ENCODE data around the gene DNASE1L1. TPM values are rescaled to one million over a fixed set of nuclear protein-coding genes. Genes with fewer than 3 reads are reported as not detected.

DNASE1L1 gene
- total RNA-seq, 1 experiment from 2014 or later = 59.7 TPM

DNA sequence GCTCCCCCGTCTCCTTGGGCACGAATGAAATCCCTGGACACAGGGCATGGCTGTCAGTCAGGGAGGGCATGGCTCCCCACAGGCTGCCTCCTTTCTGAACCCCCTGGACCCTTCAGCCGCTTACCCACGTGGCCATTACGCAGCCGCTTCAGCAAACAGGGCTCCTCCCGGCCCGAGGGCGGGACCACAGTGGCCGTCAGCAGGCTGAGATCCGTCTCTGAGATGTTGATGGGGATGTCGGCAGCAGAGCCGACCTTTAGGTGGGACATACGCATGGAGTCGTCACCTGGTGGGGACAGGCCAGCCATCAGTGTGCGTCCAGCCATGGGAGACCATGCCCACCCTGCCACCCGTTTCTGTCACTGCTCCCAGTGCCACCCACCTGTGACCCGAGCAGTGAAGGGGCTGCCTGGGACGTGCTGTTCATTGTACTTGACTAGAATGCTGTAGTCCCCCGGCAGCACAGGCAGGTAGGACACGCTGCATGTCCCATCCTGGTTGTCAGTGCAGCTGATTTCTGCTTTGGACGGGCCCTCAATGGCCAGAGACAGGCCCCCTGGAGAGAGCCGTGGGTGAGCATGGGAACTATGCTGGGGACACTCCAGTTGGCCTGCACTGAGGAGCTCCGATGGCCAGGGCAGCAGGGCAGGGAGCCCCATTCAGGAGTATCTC, 55.7 kb downstream of the DNASE1L1 start:
- DNase-seq (ENCODE audit: low read depth) = no peak

DNA sequence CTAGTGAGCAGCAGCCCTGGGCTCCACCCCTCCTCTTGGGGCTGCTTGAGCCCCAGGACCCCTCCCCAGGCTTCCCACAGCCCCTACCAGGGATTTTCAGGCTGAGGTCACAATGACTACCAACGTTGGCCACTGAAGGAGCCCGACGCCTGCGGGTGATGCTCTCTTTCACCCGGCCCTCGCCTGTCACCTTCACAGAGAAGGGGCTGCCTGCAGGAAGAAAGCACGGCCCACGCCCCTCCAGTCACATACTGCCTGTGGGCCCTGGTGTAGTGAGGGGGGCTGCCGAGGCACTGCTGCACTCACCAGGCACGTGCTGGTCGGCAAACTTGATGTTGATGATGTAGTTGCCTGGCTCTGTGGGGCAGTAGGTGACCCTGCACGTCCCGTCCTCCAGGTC, 56.6 kb downstream of the DNASE1L1 start:
- no peak for DNase-seq (ENCODE audit: low read depth)

DNA sequence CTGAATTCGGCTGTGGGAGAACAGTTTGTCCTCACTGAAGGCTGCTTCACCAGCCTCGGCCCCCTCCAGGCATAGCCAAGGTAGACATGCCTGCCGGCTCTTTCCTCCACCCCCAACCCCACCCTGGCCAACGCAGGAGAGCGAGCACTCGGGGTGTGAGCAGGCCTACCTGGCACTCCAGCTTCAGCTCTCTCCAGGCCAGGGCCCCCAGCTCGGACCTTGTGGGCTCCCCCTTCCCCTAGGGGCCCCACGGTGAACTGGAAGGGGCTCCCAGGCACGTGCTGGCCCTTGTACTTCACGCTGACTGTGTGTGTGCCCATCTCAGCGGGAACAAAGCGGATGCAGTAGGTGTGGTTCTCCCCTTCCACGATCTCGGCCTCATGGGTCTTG, 57.0 kb downstream of the DNASE1L1 start:
- no peak for DNase-seq (ENCODE audit: low read depth)

Small RNAs within 50 kb of the gene (small RNA-seq; reads per million reads assigned to genes)
- gene MIR6858 (not detected), gene SNORA70 (not detected)

Other genes with a start within 250 kb of the DNASE1L1 start
- gene OPN1MW, start 226.7 kb downstream of the DNASE1L1 start, total RNA-seq (2014; rRNA removed; shearing (Covaris generic)) = not detected in 2 replicates
- gene OPN1MW2, start 189.5 kb downstream of the DNASE1L1 start, total RNA-seq (2014; rRNA removed; shearing (Covaris generic)) = not detected in 2 replicates
- not detected in 2 replicates for gene OPN1MW3, start 151.7 kb downstream of the DNASE1L1 start, total RNA-seq (2014; rRNA removed; shearing (Covaris generic))
- gene TEX28, start 114.1 kb downstream of the DNASE1L1 start, total RNA-seq (2014; rRNA removed; shearing (Covaris generic)) = not detected in 2 replicates
- not detected in 2 replicates for gene TKTL1, start 113.5 kb downstream of the DNASE1L1 start, total RNA-seq (2014; rRNA removed; shearing (Covaris generic))
- gene FLNA, start 34.6 kb downstream of the DNASE1L1 start, total RNA-seq (2014; rRNA removed; shearing (Covaris generic)) = 1,291 and 1,336 TPM in 2 replicates
- gene EMD, start 30.0 kb downstream of the DNASE1L1 start, total RNA-seq (2014; rRNA removed; shearing (Covaris generic)) = 33.2 and 41.5 TPM in 2 replicates
- gene RPL10, start 10.9 kb downstream of the DNASE1L1 start, total RNA-seq (2014; rRNA removed; shearing (Covaris generic)) = 3,228 and 3,649 TPM in 2 replicates
- 16.6 and 24.8 TPM in 2 replicates for gene TAFAZZIN, start 2.3 kb upstream of the DNASE1L1 start, total RNA-seq (2014; rRNA removed; shearing (Covaris generic))
- gene ATP6AP1, start 19.4 kb upstream of the DNASE1L1 start, total RNA-seq (2014; rRNA removed; shearing (Covaris generic)) = 30.5 and 44.4 TPM in 2 replicates
- 64.4 and 92.9 TPM in 2 replicates for gene GDI1, start 27.9 kb upstream of the DNASE1L1 start, total RNA-seq (2014; rRNA removed; shearing (Covaris generic))
- gene FAM50A, start 34.9 kb upstream of the DNASE1L1 start, total RNA-seq (2014; rRNA removed; shearing (Covaris generic)) = 36.6 and 37.4 TPM in 2 replicates
- gene PLXNA3, start 49.0 kb upstream of the DNASE1L1 start, total RNA-seq (2014; rRNA removed; shearing (Covaris generic)) = 3.4 and 4.0 TPM in 2 replicates
- 37.4 and 40.2 TPM in 2 replicates for gene LAGE3, start 70.0 kb upstream of the DNASE1L1 start, total RNA-seq (2014; rRNA removed; shearing (Covaris generic))
- gene UBL4A, start 77.4 kb upstream of the DNASE1L1 start, total RNA-seq (2014; rRNA removed; shearing (Covaris generic)) = 54.5 and 61.7 TPM in 2 replicates
- gene SLC10A3, start 81.4 kb upstream of the DNASE1L1 start, total RNA-seq (2014; rRNA removed; shearing (Covaris generic)) = 26.9 and 28.0 TPM in 2 replicates
- gene FAM3A, start 107.0 kb upstream of the DNASE1L1 start, total RNA-seq (2014; rRNA removed; shearing (Covaris generic)) = 20.2 and 22.9 TPM in 2 replicates
- gene G6PD, start 137.6 kb upstream of the DNASE1L1 start, total RNA-seq (2014; rRNA removed; shearing (Covaris generic)) = 51.6 and 63.7 TPM in 2 replicates
- 31.9 and 45.0 TPM in 2 replicates for gene IKBKG, start 138.4 kb upstream of the DNASE1L1 start, total RNA-seq (2014; rRNA removed; shearing (Covaris generic))
- gene CTAG1A, start 175.9 kb upstream of the DNASE1L1 start, total RNA-seq (2014; rRNA removed; shearing (Covaris generic)) = 130 and 312 TPM in 2 replicates
- 11.9 and 128 TPM in 2 replicates for gene CTAG1B, start 210.0 kb upstream of the DNASE1L1 start, total RNA-seq (2014; rRNA removed; shearing (Covaris generic))
- gene CTAG2, start 244.3 kb upstream of the DNASE1L1 start, total RNA-seq (2014; rRNA removed; shearing (Covaris generic)) = 633 and 765 TPM in 2 replicates

Measured in HT1080 (cell line).